ENCODE data around the gene MYLK4.

The MYLK4 gene

DNA sequence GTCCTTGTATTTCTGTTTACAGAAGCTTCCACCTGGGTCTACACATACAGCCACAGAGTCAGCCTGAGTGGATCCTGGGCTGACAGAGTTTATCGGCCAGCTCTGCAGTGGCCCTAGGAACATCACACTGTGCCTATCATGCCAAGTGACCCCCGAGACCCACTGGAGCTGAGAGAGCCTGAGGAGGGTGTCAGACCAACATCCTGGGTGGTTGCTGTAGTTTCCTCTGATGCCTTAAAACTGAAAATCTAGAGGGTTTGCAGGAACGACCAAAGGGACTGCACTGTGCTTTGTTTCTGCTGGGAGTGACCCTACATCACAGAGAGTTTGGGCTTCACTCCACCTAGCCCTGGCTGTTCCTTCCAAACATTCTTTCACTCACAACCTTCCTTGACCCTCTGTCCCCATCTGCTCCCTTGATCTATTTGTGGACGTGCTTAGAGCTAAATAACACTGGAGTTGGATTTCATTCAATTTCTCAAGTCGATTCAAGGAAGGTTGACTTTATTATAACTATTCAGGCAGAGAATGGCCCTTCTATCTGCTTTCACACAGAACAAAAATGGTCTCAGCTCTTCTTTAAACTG, 18.1 kb downstream of the MYLK4 start:
- DNase-seq, result peak; percentile 9

DNA sequence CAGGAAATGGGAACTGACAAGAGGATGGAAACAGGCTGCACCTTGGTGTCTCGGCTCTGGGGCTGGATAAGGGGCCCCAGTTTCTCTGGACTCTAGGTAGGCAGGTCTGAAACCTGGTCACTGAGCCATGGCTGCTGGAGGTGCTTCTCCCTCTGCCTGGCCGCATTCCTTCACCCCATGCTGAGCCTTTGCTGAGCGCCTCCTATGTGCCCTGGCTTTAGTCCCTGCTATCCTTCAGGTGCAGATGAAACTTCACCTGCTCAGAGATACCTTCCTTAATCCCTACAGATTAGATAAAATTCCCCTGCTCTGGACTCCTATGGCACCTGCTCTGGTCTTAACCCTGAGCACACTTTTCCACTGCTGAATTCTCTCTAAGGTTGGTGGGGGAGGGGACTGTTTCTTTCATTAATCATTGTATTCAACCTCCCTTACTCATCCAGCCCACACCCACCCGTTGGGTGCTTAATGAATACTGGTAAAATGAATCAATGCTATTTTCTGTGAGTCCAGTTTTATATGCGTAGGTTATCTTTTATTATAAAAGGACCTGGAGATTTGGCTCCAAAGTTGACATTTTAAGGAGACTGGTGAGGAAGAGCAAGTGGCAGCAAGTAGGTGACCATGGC, 19.3 kb downstream of the MYLK4 start:
- no peak for DNase-seq

DNA sequence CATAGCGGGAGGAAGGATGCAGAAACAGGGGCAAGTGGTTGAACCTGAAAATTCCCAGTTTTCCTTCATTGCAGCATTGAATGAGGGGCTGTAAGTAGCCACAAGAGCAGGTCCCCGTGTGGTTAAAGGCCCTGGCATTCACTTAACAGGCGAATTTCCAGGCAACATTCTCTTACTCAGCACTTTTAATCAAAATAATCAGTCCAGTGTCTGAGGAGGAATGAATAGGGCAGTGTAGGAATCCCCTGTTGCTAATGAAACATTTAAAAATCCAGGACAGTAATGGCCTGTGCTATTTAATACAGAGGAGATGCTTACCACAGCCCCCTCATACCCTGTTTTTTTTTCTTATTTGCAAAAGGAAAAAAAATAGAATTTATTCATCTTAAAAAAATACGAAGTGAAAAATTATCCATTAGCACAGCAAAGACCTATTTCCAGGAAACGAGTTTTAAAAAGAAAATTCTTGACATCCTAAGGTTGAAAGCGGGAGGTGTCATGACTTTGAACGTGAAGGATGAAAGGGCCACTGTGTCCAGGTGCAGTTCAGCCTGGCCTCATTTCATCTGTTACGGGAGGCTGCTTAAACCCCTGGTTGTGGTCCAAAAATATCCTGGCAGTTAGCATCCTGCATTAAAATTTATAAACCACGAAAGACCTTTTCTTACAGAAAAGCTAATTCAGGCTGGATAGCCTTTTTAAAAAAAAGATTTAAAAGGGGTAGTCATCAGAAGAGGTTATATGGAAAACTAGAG, 20.2 kb downstream of the MYLK4 start:
- peak; percentile 12 for DNase-seq

DNA sequence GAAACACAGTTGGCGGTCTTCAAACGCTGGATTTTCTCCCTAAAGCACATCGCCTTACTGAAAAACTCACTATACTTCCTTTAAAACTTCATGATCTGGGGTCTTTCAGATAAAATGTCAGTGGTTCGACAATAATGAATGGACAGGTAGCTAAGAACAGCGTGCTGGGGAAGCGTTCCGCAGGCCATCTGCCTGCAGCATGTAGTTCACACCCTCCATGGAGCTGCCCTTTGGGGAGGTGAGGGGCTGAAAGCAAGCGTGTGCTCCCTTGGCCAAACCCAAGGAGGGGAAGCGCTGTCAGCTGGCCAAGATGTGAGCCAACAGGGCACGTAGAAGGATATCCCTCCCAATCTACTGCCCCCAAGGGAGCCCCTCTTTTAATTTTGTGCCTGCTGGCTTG, 20.8 kb downstream of the MYLK4 start:
- DNase-seq, result no peak

DNA sequence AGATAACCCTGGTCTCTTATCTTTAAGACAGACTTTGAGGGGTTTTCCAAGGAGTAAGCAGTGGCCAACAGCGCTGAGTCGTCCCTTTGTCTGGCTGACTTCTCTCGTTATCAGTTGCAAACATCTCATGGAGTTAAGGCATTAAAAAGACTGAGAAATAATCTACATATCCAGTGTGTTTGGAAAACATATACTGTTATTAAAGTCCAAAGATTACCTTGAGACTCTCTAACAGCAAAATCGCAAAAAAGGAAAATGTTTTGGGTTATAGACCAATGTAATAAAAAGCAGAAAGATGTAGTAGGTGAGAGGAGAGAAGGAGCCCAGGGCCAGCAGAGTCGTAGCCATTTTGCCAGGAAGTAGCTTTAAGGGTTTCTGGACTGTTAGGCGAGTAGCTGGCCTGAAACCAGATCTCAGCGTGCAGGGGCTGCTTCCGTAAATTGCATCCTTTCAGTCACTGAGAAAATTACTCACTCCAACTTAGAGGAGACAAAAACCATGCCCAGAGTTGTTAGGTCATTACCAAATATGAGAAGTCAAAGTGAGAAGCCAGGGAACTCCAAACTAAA, 24.6 kb downstream of the MYLK4 start:
- DNase-seq, result peak; percentile 45

DNA sequence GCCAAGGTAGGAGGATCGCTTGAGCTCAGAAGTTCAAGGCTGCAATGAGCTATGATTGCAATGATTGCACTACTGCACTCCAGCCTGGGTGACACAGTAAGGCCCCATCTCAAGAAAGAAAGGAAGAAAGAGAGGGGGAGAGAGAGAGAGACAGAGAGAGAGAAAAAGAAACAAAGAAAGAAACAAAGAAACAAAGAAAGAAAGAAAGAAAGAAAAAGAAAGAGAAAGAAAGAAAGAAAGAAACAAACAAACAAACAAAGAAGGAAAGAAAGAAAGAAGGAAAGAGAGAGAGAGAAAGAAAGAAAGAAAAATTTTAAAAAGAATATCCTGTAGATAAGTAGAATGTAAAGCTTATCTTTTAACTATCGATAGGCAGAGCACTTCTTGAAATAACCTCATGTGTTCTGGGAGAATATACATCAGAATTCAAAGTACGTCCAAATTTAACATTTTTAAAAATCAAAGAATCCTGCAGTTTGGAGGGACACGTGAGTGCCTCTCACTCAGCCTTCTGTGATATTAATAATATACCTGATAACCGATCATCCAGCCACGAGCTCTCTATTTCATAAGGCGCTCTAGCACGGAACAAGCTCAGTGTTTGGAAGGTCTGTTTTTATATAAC, 25.2 kb downstream of the MYLK4 start:
- DNase-seq, result no peak

DNA sequence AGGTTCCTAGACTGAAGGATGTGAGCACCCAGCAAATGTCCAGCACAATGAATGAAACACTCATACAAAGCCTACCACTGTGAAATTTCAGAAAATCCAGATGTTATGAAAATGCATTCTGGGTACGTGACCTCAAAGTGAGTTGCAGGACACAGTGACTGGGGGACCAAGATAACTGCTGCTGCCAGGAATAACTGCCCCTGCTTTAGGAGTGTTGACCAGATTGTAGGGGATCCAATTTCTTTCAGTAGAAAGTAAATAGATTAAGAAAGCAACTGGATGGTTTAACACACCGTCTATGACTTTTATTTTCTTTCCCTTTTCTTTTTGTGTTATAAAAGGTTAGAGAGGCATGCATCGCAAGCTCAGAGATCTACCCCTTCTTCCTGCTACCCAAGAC, 29.5 kb downstream of the MYLK4 start:
- no peak for DNase-seq

DNA sequence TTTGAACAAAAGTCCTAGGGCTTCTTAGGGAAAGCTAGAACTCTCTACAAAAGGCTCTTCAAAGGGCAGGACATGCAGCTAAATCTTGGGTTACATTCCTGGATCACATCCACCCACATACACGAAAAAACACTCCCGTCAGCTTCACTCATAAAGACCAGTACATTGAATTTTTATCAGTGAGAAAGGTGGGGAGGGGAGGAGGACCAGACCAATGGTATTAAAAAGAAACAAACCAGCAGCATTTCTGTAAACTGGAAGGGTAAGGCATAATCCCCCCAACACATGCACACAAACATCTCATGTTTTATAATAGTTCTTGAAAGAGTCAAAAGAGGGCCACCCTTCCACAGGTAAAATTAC, 31.6 kb downstream of the MYLK4 start:
- no peak for DNase-seq

DNA sequence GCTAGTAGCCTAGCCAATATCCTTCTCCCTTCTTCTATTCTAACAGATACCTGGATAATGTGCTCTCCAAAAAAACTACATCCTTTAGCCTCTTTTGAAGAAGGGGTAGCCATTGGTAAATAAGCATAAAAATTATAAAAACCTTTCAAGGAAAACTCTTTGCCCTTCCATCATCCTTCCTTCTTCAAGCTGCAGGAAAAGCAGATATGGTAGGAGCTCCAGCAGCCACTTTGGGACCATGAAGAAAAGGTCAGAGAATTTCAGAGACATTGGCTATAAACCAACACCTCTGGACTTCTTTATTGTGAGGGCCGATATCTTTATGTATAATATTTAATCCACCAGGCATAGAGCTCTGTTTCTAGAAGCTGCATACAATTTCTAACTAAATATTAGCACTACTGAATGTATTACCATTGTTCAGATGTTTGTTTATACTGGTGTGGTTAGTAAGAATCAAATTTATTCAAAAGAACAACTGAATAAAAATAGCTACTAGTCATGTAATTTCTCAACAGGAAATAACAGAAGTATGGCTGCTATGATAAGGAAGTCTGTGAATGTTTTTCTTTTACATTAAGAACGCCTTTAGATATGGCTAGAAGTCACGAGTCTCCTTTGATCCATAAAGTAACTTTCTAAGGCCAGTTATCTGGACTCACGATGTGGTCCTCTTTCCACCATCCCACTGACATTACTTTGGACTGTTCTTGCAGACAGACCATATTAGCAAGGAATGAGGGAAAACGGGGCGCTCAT, 32.2 kb downstream of the MYLK4 start:
- DNase-seq, result no peak

DNA sequence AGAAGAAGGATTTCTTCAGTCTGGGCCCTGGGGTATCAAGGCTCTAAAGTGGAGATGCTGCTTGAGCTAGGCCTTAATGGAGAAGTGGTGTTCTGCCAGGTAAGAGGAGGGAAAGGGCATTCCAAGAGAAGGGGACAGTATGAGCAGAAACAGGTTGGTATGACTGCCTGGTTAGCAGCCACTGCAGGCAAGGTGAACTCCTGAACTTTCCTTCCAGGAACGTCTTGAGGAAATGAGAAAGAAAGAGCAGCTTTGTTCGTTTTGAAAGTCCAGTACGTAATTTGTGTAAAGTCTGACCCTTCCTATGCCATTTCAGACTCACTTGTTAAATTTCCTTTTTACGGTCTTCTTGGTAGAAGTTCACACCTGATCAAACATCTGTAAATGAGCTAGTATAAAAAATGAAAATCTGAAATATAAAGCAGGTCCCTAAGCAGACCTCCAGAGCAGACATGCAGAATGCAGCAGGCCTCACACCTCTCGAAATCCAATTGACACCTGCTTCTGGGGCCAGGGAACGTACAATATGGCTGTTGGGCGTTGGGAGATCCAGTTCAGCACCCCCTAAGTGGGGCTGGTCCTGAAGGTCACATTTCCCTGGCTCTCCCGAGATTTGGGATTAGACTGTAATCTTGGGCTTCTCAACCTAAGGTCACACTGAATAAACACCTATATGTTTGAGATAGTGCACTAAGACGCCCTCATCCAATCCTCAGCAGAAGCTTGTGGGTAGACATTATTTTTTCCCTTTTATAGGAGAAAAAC, 33.6 kb downstream of the MYLK4 start:
- DNase-seq, result no peak

DNA sequence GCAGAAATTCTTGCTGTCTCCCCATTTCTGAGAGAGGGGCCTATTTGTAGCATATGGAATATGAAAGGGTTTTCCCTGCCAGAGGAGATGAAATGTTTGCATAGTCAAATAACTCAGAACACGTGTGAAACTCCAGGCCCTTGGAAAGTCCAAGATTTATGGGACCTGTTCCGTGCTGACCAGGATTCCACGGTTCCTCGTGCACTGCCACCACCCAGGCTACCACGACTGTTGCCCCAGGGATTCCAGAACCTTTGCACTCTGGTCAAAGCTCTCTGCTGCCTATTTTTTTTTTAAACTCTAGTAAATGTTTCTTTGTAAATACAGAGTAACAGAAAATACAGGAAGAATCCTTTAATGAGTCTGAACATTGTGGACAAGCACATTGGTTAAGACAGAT, 35.0 kb downstream of the MYLK4 start:
- DNase-seq, result no peak

DNA sequence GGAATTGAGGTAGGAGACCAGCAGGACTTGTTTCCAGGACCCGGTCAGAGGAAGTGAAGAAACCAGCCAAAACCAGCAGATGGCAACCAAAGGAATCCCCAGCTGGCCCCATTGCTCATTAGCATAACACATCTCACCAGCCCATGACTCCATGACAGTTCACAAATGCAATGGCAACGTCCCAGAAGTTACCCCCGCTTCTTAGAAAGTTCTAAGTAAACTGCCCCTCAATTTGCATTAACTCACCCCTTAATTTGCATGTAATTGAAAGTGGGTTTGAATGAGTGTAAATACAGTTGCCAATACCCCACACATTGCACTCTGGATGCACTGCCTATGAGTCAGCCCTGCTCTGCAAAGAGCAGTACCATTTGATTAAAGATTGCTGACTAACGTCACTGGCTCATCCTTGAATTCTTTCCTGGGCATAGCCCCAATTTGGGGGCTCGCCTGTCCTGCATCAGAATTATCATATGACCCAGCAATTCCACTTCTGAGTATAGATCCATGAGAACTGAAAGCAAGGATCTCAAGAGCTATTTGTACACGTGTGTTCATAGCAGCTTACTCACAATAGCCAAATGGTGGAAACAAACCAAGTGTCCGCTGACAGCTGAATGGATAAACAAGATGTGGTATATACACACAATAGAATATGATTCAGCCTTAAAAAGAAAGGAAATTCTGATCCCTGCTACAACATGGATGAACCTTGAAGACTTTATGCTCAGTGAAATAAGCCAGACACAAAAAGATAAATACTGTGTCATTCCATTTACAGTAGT, 36.4 kb downstream of the MYLK4 start:
- no peak for DNase-seq

DNA sequence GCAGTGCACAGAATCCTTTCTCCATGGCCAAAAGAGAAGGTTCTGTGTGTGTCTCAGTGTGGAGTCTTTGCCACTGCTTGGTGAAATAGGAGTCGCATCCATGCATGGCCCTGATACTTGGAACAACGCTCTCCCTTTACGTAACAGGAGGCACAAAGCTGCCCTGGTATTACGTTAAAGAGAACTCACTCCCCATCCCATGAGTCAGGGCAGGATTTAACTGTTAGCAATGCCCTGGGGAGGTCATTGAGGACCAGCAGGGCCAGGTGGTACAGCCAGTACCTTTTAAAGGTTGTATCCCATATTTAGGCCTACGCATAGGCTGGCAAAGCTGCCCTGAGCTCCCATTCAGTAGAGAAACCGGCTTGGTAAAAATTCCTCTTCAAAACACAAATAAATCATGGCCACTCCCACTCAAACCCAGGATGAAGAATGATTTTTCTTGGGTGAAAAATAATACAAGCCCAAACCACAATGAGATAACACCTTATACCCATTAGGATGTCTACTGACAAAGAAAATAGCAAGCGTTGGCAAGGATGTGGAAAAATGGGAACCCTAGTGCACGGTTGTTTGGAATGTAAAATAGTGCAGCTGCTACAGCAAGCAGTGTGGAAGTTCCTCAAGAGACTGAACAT, 37.1 kb downstream of the MYLK4 start:
- no peak for DNase-seq

DNA sequence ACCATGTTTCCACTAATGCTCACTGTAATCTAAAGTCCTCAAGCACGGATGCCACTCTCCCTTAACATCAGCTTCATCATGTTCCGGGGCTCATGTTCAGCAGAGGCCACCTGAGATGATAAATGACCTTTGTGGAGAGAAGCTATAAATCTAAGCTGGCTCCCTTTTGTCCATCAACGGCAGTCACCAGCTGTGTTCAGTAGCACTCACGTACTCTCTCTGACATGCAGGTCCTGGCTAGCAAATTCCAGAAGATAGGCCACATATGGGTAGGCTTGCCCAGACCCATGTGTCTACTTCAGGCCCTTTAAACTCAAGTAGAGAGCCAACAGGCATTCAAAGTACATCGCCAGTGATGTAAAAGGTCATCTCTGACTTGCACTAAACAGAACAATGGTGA, 38.6 kb downstream of the MYLK4 start:
- DNase-seq, result no peak

DNA sequence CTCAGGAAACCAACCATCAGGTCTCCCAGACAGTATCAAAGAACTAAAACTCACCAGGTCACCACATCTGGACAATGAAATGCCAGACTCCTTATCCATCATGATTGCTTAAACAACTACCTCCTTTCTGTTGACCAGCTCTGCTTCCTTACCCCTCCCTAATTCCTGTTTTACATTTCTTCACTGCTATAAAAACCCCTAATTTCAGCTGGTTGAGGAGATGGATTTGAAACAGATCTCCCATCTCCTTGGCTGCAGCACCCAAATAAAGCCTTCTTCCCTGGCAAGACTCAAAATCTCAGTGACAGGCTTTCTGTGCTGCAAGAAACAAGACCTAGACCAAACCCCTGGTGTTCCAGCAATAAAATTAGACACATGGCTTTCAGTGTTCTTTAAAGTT, 40.3 kb downstream of the MYLK4 start:
- no peak for DNase-seq

DNA sequence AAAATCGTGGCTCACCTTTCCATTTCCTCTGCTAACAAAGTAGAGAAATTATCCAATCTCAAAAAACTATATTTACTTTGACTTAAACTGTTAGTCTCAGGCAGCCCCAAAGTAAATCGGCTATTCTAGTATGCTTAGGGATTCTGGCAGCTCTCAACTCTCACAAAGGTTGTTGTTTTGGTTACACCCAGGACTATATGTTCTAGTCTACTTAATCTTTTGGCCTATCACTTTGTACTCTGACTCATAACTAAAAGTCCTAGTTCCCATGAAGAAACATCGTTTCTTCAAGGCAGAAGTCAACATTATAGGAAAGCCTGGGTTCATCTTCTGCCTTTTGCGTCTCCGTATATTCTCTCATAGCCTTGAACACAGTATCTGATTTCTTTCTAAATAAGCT, 42.3 kb downstream of the MYLK4 start:
- DNase-seq, result no peak

DNA sequence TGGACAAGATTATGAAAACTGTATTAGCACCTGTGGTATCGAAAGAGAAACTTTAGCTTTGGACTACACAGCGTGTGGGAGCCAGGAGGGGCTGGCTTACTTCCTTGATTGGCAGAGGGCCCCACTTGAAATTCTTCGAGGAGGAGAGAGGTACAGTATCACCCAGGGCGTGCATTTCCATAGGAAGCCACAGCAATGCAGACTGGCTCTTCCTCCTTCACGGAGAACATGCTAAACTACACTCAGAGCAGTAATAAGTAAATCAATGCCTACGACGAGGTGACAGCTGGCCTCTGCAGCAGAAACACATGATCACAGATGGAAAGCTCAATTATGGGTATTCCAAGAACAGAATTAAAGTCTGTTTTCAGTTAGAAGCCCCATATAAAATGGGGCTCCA, 44.2 kb downstream of the MYLK4 start:
- no peak for DNase-seq

DNA sequence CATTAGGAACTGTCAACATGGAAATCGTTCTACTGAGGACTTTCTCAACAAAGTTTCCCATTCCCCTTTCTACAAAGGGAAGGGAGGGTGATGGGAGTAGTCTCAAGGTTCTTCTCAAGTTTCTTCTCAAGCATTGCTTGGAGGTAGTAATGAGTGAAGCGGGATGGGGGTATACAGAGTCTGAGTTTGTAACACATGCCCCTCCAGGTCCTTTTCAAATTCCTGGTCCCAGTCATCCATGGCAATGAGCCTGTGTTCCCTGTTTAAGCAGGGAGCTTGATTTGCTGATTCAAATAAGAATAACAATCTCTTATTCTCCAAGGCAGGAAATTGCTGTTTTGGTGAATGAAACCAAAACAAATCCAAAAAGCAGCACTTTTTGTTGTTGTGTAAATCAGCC, 45.5 kb downstream of the MYLK4 start:
- DNase-seq, result no peak

DNA sequence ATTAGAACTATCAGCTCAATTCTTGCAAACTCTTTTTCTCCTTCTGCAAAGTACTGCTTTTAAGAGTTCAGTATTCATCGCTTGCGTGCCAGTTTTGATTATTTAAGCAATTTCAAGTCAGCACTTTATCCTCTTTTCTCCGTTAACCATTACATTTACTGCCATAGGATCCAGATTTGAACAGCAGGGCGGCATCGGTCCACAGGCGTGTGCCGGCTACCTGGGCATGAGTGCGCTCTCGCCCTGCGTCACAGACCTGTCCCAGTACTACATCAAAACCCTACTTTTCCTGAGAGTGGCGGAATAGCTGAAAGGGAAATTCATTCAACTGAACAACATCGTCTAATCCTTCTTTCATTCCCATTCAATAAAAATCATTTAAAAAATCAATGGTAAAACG, 53.4 kb downstream of the MYLK4 start:
- DNase-seq, result no peak

DNA sequence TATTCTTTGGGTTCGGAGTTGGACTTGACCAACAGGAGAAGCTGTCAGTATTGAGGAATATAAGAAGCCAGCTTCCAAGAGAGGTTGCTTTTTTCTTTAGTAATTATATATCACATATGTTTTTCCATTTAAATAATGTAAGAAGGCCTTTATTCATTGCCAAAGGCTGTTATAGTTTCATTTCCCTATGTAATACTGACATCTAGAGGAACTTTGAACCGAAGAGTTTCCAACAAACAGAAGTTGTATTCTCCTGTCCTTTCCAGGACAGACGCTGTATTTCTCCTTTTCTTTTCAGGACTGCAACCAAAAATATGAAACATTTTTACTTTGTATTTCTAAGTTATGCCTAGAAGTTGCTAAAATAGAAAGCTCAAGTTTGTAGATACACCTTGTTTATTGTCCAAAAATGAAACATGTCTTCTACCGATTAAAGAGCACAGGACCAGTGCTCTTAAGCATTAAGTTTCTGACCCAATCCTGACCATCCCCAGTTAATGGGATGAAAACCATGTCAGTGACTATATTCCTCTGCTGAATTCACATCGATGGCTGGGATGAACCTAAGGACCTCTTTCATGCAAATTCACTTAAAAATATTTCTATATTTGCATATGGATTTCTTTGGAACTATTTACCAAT, 55.1 kb downstream of the MYLK4 start:
- DNase-seq, result peak; percentile 0
